AG09309 (cell line): ENCODE measurements around the gene HOXC9.

Source experiments
- DNase-seq: peaks from one replicate; pipeline ENCODE4 v3.0.0-alpha.2; 2010; ENCODE audit warnings: low read depth
- H3K4me3 ChIP-seq: 2 replicates; pipeline ENCODE4 v1.5.1; 2011; ENCODE audit warnings: mild to moderate bottlenecking, low read depth, low read length, moderate library complexity; ENCODE audit not compliant: control insufficient read depth
- CTCF ChIP-seq: IDR thresholded peaks from 2 replicates; pipeline ENCODE4 v1.5.1; 2011; ENCODE audit warnings: mild to moderate bottlenecking, low read depth, low read length, inconsistent platforms; ENCODE audit not compliant: insufficient read depth, control insufficient read depth; ENCODE audit errors: missing control alignments

HOXC9 gene

GRCh38 chr12:53952871-53953734 lies 46.9 kb upstream of the HOXC9 start:
- TF ChIP-seq CTCF: no peak
- no peak for DNase-seq
- no peak overlapping the region for H3K4me3 ChIP-seq

- TF ChIP-seq CTCF: no peak
- no peak overlapping the region for H3K4me3 ChIP-seq
- DNase-seq: no peak
Measured at GRCh38 chr12:53953831-53954693, 45.9 kb upstream of the HOXC9 start.

- no peak for TF ChIP-seq CTCF
- no peak for DNase-seq
- no peak within 1 kb of the TSS for H3K4me3 ChIP-seq
Measured at GRCh38 chr12:53954694-53955035, 45.3 kb upstream of the HOXC9 start, which contains the start of gene HOXC12. HOXC12 (plus strand) TSS chr12:53954903; CDS start chr12:53954930, 27 bp downstream.

GRCh38 chr12:53955036-53955775 lies 44.8 kb upstream of the HOXC9 start:
- H3K4me3 ChIP-seq: no peak overlapping the region
- no peak for DNase-seq
- TF ChIP-seq CTCF: no peak

- no peak for DNase-seq
- TF ChIP-seq CTCF: no peak
- H3K4me3 ChIP-seq: no peak overlapping the region
Measured at GRCh38 chr12:53955776-53956250, 44.1 kb upstream of the HOXC9 start.

- no peak overlapping the region for H3K4me3 ChIP-seq
- DNase-seq: no peak
- TF ChIP-seq CTCF: no peak
Measured at GRCh38 chr12:53956251-53956887, 43.6 kb upstream of the HOXC9 start.
